Activated B cell treated with CpG ODN at 0.5 μM for 24 hours (primary cell): Measurements from ENCODE around the gene KIAA1217. TPM values are rescaled to one million over a fixed set of nuclear protein-coding genes. Genes with fewer than 3 reads are reported as not detected.

Experiments
- ATAC-seq: fragments of 200-7000 bp; cut with Tn5 transposase; one replicate; pipeline ENCODE4 v1.10.0; 2021; ENCODE audit warnings: low read depth, mild to moderate bottlenecking, moderate library complexity
- CTCF ChIA-PET: fragments of 350-600 bp; sonication (Branson Sonifier 250); formaldehyde crosslinking; loops from one replicate; lab custom pipeline; 2021; ENCODE audit warnings: antibody characterized with exemption; lab: Charles Lee
- POLR2A ChIA-PET: fragments of 350-600 bp; sonication (Branson Sonifier 250); formaldehyde crosslinking; loops from one replicate; lab custom pipeline; 2021; ENCODE audit warnings: antibody characterized with exemption; lab: Charles Lee
- DNase-seq: peaks from one replicate; pipeline ENCODE4 v3.0.0; 2022
- H3K27ac Mint-ChIP-seq: one replicate; pipeline ENCODE4 v1.8.0; 2020; ENCODE audit warnings: mixed read lengths
- H3K27me3 Mint-ChIP-seq: one replicate; pipeline ENCODE4 v1.8.0; 2021; ENCODE audit warnings: mixed read lengths
- H3K36me3 Mint-ChIP-seq: one replicate; pipeline ENCODE4 v1.8.0; 2021; ENCODE audit warnings: low read depth, mixed read lengths
- H3K4me1 Mint-ChIP-seq: one replicate; pipeline ENCODE4 v1.8.0; 2021; ENCODE audit warnings: mixed read lengths
- H3K4me3 Mint-ChIP-seq: one replicate; pipeline ENCODE4 v1.8.0; 2020; ENCODE audit warnings: mild to moderate bottlenecking, mixed read lengths
- H3K9me3 Mint-ChIP-seq: one replicate; pipeline ENCODE4 v1.8.0; 2020; ENCODE audit warnings: mixed read lengths
- CTCF ChIP-seq: fragments of 200-600 bp; IDR thresholded peaks from one replicate; pipeline ENCODE4 v1.8.0; 2022; ENCODE audit warnings: antibody characterized with exemption, mild to moderate bottlenecking
- intact Hi-C: fragments of 100-400 bp; cut with micrococcal nuclease; formaldehyde crosslinking; loops from one replicate; pipeline ENCODE4 v1.15.1; 2024
- total RNA-seq: library from RNA; stranded (reverse); gene quantifications from 2 replicates; pipeline ENCODE4 v1.2.3, GENCODE V29; 2022

The KIAA1217 gene
- total RNA-seq, 1 donor from 2014 or later = 0.71 TPM

- no peak for ATAC-seq
- CTCF ChIA-PET = no interaction called here
- no peak overlapping the region for H3K4me3 Mint-ChIP-seq
Observed at GRCh38 chr10:24384954-24385353, 176.0 kb downstream of the KIAA1217 start.

GRCh38 chr10:24385776-24386175 is 176.8 kb downstream of the KIAA1217 start:
- ATAC-seq = no peak
- intact Hi-C loops = no loop called here
- peaks cover 2% of the 10 kb centered on the region for H3K27me3 Mint-ChIP-seq
- no peaks in the 10 kb centered on the region for H3K9me3 Mint-ChIP-seq
- H3K27ac Mint-ChIP-seq = no peak overlapping the region
- TF ChIP-seq CTCF = no peak
- no peaks in the 10 kb centered on the region for H3K36me3 Mint-ChIP-seq
- no peak for DNase-seq
- H3K4me3 Mint-ChIP-seq = no peak overlapping the region
- H3K4me1 Mint-ChIP-seq = no peaks in the 10 kb centered on the region
- CTCF ChIA-PET = no interaction called here
- POLR2A ChIA-PET = no interaction called here

More at GRCh38 chr10:24384954-24385353, 176.0 kb downstream of the KIAA1217 start:
- TF ChIP-seq CTCF = no peak
- Mint-ChIP-seq H3K27me3 (peaks cover 2% of the 10 kb centered on the region), H3K27ac (no peak overlapping the region), H3K4me1 (no peaks in the 10 kb centered on the region), H3K9me3 (no peaks in the 10 kb centered on the region), H3K36me3 (no peaks in the 10 kb centered on the region)
- intact Hi-C loops = no loop called here
- POLR2A ChIA-PET = no interaction called here
- DNase-seq = no peak

- ChIA-PET POLR2A (no interaction called here), CTCF (no interaction called here)
- Mint-ChIP-seq H3K27me3 (no peaks in the 10 kb centered on the region), H3K27ac (no peak overlapping the region), H3K36me3 (no peaks in the 10 kb centered on the region), H3K4me3 (no peak overlapping the region), H3K4me1 (no peaks in the 10 kb centered on the region), H3K9me3 (no peaks in the 10 kb centered on the region)
- TF ChIP-seq CTCF = no peak
- no peak for ATAC-seq
- no peak for DNase-seq
- intact Hi-C loops = no loop called here
Observed at GRCh38 chr10:24390146-24390700, 181.3 kb downstream of the KIAA1217 start.

- Mint-ChIP-seq H3K36me3 (no peaks in the 10 kb centered on the region), H3K27ac (no peak overlapping the region), H3K4me1 (no peaks in the 10 kb centered on the region), H3K9me3 (no peaks in the 10 kb centered on the region), H3K27me3 (no peaks in the 10 kb centered on the region), H3K4me3 (no peak overlapping the region)
- POLR2A ChIA-PET = no interaction called here
- intact Hi-C loops = no loop called here
- DNase-seq (no peak), ATAC-seq (no peak)
- no peak for TF ChIP-seq CTCF
- CTCF ChIA-PET = no interaction called here
Observed at GRCh38 chr10:24390746-24391145, 181.8 kb downstream of the KIAA1217 start.

- Mint-ChIP-seq H3K36me3 (no peaks in the 10 kb centered on the region), H3K27me3 (no peaks in the 10 kb centered on the region), H3K27ac (no peak overlapping the region), H3K4me3 (no peak overlapping the region), H3K9me3 (no peaks in the 10 kb centered on the region), H3K4me1 (no peaks in the 10 kb centered on the region)
- ATAC-seq (no peak), DNase-seq (no peak)
- intact Hi-C loops = no loop called here
- POLR2A ChIA-PET = no interaction called here
- CTCF ChIA-PET = no interaction called here
- TF ChIP-seq CTCF = no peak
Observed at GRCh38 chr10:24393201-24393600, 184.3 kb downstream of the KIAA1217 start.
